HG03175 (cell line): ENCODE data around the gene FNBP1.
A peak's percentile ranks its signal among the peaks of the same experiment; 100 is the strongest.
"Not testable (repeated sequence)": the region's sequence is repeated elsewhere in the genome, so short reads cannot be mapped to it uniquely, and the experiment has no call there.

ENCODE experiments used
- ATAC-seq: cut with Tn5 transposase; IDR thresholded peaks from one replicate; pipeline ENCODE4 v1.9.1; 2021; ENCODE audit warnings: mild to moderate bottlenecking, moderate library complexity; ENCODE audit not compliant: unreplicated experiment

The FNBP1 gene

GRCh38 chr9:129962889-129963703, 79.9 kb downstream of the FNBP1 start:
- ATAC-seq = peak; percentile 92

- ATAC-seq = no peak
Observed at GRCh38 chr9:129962451-129962864, 80.5 kb downstream of the FNBP1 start.

GRCh38 chr9:129958796-129959195, 84.2 kb downstream of the FNBP1 start:
- no peak for ATAC-seq

- ATAC-seq = no peak
Observed at GRCh38 chr9:129954868-129955550, 88.0 kb downstream of the FNBP1 start.

- no peak for ATAC-seq
Observed at GRCh38 chr9:129953736-129954135, 89.3 kb downstream of the FNBP1 start.

- ATAC-seq = no peak
Observed at GRCh38 chr9:129952337-129952736, 90.7 kb downstream of the FNBP1 start.

GRCh38 chr9:129949821-129950220, 93.2 kb downstream of the FNBP1 start:
- ATAC-seq = no peak

- not testable (repeated sequence) for ATAC-seq
Observed at GRCh38 chr9:129948626-129949025, 94.4 kb downstream of the FNBP1 start.

- no peak for ATAC-seq
Observed at GRCh38 chr9:129946246-129946995, 96.6 kb downstream of the FNBP1 start.

- ATAC-seq = no peak
Observed at GRCh38 chr9:129945314-129945713, 97.7 kb downstream of the FNBP1 start.

- ATAC-seq = no peak
Observed at GRCh38 chr9:129944506-129945116, 98.4 kb downstream of the FNBP1 start.

GRCh38 chr9:129939431-129939830, 103.6 kb downstream of the FNBP1 start:
- no peak for ATAC-seq

- ATAC-seq = no peak
Observed at GRCh38 chr9:129938291-129938979, 104.6 kb downstream of the FNBP1 start.

GRCh38 chr9:129937879-129938278, 105.1 kb downstream of the FNBP1 start:
- ATAC-seq = not testable (repeated sequence)

GRCh38 chr9:129936222-129936621, 106.8 kb downstream of the FNBP1 start:
- no peak for ATAC-seq

GRCh38 chr9:129934780-129935179, 108.2 kb downstream of the FNBP1 start:
- ATAC-seq = no peak

- no peak for ATAC-seq
Observed at GRCh38 chr9:129934041-129934591, 108.9 kb downstream of the FNBP1 start.

- no peak for ATAC-seq
Observed at GRCh38 chr9:129933185-129934040, 109.6 kb downstream of the FNBP1 start.
